ENCODE measurements around the gene POLD2.

Gene POLD2

GRCh38 chr7:44101303-44101965 is 21.9 kb downstream of the POLD2 start:
- no peak for DNase-seq

DNA sequence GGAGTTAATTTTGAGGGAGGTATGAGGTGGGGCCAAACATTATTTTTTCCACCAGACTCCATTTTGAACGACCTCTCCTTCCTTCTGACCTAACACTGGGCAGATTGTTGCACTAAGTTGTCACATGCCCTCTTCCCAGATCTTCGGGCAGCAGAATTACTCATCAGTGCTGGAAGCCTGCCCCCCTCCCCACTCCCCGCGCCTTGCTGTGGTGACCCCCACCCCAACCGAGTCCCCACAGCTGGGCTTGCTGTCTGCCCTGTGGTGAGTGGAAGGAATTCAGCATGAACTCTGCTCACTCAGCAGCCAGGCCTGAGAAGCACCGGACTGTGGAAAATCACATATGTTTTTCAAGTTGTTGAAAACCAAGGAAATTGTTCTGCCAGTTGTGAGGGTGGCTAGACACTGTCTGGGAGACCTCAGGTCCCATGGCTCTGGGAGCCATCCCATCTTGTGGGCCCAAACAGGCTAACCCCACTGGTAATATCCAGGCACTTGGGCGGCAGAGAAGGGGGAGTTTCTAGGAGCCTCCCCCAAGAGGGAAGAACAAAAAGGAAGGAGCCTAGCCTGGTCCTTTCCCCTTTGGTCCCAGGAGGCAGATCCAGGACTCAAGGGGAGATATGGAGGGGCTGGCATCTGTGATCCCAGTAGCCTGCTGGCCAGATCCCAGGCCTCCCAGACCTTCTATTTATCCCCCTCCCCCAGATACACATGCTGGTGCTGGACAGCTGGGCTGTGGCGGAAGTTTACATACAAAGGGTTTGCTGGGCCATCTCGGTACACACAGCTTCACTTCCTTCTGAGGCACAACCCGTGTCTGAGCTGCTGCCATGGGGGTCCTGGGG is 22.7 kb downstream of the POLD2 start:
- DNase-seq = no peak

DNA sequence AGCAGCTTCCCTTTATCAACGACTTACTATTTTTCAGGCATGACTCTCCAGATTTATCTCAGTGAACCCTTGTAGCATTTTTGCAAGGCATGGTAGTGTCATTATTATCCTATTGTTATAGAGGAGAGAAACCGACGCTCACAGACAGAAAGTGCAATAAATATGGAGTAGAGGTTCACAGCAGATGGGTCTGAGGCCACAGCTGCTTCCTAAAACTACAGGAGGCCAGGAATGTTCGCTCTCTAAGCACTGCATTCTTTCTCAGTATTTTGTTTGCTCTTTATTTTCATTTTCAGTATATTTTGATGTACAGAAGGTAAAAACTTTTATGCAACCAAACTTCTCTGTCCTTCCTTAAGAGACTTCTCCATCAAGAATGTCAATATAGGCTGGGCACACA is 23.7 kb downstream of the POLD2 start:
- DNase-seq = no peak

DNA sequence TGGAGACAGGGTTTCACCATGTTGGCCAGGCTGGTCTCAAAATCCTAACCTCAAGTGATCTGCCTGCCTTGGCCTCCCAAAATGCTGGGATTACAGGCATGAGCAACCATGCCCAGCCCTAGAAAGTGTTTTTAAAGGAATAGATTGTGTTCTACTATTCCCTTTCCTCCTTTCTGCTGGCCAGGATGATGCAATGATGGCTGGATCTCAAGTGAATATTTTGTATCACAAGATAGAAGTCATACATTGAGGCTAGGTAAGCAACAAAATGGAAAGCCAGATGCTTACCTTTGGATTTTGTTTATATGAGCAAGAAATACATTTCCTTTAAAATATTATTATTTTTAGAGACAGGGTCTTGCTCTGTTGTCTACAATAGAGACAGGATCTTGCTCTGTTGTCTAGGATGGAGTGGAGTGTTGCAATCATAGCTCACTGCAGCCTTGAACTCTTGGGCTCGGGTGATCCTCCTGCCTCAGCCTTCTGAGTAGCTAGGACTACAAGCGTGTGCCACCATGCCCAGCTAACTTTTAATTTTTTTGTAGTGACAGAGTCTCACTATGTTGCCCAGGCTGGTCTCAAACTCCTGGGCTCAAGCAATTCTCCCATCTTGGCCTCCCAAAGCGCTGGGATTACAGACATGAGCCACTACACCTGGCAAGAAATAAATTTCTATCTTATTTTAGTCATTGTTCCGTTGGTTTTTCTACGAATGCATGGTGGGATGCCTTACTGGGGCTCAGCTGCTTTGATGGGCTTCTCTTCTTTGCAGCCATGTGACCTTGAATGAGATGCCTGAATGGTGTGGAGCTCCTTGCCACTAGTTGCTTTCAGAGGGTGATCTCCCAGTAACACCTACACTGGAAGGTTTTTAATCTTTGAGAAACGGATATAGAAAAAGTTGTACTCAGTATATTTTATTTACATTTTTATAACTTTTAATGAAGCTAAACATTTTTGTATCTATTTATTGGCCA is 25.0 kb downstream of the POLD2 start:
- no peak for DNase-seq

GRCh38 chr7:44097064-44097932 is 26.1 kb downstream of the POLD2 start:
- DNase-seq = peak; percentile 96

- DNase-seq = peak; percentile 85
Observed at GRCh38 chr7:44096326-44096881, 26.9 kb downstream of the POLD2 start.

GRCh38 chr7:44095781-44096180 is 27.6 kb downstream of the POLD2 start:
- DNase-seq = no peak

GRCh38 chr7:44094883-44095592 is 28.3 kb downstream of the POLD2 start:
- no peak for DNase-seq

GRCh38 chr7:44094365-44094764 is 29.0 kb downstream of the POLD2 start:
- no peak for DNase-seq

- no peak for DNase-seq
Observed at GRCh38 chr7:44093102-44093641, 30.2 kb downstream of the POLD2 start.

DNA sequence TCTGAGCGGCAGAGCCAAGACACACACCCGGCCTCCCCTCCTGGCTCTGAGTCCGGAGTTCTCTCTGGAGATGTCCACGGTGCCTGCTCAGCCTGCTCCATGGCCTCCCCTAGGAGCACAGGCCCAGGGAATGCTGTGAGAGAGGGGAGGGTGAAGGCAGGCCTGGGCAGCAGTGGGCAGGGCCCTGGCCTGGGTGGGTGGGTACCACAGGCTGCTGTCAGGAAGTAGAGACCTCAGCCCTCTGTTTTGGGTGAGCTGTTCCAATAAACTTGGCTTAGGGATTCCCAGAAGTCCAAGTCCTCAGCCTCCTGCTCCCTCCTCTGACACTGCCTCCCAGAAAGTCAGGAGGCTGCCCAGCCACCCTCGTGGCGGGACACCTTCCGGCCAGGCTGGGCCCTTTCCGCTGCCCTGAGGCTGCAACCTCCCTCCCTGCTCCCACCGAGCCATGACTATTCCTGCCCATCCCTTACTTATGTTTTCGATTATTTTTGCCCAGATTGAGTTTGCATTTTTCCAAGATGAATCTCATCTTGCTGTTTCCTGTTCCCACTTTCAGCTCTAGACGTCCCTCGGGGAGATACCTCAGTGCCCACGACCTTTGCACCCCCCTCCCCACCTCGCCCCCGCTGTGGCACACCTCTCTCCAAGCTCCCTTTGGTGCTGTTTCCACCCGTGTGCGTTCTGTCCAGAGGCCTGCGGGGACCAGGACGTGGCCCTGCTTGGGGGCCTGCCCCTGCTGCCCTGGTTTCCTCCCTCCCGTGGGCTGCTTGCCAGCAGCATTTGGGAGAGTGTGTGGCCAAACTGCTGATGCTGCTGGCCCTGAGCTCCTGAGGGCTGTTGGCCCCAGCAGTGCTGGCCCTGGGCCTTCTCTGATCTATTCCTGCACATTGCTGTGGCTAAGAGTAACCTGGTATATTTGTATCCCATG is 35.2 kb downstream of the POLD2 start:
- DNase-seq = peak; percentile 81

DNA sequence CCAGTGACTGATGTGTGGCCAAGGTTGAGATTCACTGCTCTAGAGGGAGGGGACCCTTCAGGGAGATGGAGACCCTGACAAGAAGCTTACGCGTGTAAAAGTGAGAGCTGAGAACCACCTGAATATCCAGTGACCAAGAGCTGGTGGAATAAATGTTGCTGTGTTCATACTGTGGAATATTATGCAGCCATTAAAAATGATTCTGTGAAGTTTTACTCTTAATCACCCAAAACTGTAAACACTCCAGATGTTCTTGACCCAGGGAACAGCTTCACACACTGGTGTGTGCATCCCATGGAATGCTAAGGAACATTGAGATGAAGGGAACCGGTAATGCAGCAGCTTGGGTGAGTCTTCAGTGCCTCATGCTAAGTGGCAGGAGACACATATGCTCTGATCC is 36.7 kb downstream of the POLD2 start:
- DNase-seq = no peak

- no peak for DNase-seq
Observed at GRCh38 chr7:44085546-44085945, 37.8 kb downstream of the POLD2 start.

GRCh38 chr7:44084701-44085100 is 38.6 kb downstream of the POLD2 start:
- no peak for DNase-seq

DNA sequence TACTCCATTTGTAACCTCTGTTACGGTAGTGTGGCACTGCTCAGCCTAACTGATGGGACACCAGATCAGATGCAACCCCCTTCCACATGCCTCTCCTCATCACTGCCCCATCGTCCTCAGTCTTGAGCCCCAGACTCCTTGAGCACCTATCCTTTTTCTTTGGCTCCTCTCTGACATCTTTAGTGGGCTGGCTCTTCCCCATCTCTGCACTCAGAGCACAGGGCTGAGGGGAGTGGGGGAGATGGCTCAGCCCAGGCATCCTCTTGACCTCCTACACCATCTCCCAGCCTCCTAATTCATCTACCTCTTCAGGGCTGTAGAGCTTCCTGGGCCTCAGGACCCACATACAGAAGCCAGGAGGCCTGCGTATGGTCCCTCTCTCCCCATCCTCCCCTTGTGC is 39.6 kb downstream of the POLD2 start:
- no peak for DNase-seq

DNA sequence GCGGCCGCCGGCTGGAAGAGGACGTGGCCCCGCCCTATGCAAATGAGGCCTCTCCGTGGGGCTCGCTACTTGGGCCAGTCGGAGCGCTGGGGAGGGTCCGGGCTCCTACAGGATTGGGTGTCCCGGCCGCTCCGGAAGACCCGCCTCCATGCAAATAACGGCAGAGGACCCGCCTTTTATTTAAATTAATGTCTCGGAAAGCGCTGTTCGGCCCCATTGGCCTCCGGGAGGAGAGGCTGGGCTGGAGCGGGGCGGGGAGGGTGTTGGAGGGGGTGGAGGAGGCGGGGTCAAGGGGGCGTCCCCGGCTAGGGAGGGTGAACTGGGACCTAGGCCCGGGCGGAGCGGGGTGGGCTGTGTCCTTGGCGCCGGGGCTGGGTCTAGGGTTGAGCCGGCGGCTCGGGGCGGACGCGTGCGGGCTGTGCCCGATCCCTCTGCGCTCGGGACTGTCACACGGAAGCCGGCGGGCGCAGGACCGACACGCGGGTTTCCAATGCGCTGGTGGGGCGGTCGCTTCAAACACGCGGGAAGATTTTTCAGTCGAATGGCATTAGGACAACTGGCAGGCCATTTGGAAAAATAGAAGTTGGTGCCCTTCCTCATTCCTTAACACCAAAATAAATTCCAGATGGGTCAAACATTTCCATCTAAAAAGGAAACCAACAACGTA is 40.7 kb downstream of the POLD2 start:
- DNase-seq = peak; percentile 100

DNA sequence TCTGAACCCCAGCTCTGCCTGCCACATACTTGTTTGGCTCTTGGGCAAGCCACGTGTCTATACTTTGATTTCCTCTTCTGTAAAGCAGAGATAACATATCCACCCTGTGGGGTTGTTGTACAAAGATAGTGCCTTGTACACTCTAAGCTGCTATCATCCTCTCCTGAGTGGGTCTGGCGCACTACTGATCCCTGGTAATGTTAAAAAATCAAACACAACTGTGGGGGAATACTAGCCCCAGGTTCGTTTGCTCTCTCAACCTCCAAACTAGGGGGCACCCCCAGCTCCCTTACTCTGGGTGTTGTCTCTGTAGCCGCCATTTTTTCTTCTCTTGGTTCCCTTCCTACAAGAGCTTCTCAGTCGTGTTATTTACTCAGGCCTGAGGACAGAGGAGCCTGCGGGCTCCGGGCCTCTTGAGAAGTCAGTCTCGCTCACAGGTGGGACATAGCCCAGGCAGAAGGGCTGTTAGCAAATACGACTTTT is 42.0 kb downstream of the POLD2 start:
- peak; percentile 35 for DNase-seq

- DNase-seq = no peak
Observed at GRCh38 chr7:44080686-44081265, 42.6 kb downstream of the POLD2 start.

DNA sequence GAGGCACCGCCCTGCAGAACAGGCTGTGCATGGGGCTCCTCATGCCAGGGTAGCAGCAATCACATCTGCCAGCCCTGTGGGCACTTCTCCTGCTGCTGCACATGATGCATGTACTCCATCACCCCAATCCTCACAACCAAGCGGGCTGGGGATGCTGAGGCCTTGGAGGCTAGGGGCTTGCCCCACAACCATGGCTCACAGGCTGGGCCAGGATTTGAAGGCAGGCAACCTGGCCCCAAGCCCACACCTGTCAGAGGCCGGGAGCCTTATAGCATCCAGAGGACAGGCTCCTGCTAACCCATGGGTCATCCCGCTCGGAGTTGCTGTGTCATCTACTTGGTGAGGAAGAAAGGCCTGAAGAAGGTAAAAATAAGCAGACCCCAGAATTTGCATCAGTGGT is 43.2 kb downstream of the POLD2 start:
- no peak for DNase-seq
